NCI-H345 treated with DMSO at 0.1 percent for 48 hours (cell line): ENCODE measurements around the gene TBX4.

Experiments
- DNase-seq: peaks from one replicate; lab custom pipeline; 2025; ENCODE audit not compliant: unreplicated experiment; lab: John Stamatoyannopoulos, UW

TBX4 gene

DNA sequence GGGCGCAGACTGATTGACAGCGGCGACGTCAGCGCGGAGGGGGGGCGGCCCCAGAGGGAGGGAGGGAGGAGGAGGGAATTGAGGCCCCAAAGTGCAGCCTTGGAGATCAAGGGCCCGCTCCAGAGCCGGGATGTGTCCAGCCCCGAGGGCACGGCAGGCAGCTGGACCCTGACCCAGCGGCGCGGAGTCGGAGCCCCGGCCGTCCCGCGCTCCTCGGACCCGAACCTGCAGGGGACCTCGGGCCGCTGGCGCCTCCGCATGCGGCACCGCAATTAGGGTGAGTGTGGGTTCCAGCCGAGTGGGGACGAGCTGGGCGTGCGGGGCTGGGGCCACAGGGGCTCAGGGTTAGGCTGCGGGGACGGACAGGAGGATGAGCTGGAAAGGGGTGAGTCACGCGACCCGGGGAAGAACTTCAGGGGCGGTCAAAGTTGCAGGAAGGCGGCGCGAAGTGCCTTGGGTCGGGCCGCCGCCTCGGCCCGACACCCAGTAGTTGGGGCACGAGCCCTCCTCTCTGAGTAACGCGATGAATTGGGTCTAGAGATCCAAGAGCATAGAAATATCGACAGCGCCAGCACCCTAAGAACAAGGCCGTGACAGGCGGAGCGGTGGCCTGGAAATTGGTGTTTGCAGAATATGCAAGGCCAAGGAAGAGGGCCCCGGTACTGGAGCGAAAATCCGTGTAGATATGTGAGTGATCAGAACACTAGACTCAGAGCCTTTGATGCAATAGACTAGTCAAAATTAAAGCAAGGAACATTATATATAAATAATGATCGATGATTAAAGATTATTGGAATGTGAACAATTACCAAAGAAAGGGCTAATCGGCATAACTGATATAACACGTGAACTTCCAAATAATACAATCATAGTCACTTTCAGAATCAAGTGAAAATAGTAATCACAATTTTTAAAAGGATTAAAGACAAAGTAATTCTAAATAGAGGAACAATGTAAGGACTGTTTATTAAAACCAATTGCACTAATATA lies at the start of gene TBX4:
TBX4 (plus strand) TSS at position 122 of the 990 bp plus-strand sequence. CDS start 4,069 bp downstream, outside the sequence.
- DNase-seq = no peak

DNA sequence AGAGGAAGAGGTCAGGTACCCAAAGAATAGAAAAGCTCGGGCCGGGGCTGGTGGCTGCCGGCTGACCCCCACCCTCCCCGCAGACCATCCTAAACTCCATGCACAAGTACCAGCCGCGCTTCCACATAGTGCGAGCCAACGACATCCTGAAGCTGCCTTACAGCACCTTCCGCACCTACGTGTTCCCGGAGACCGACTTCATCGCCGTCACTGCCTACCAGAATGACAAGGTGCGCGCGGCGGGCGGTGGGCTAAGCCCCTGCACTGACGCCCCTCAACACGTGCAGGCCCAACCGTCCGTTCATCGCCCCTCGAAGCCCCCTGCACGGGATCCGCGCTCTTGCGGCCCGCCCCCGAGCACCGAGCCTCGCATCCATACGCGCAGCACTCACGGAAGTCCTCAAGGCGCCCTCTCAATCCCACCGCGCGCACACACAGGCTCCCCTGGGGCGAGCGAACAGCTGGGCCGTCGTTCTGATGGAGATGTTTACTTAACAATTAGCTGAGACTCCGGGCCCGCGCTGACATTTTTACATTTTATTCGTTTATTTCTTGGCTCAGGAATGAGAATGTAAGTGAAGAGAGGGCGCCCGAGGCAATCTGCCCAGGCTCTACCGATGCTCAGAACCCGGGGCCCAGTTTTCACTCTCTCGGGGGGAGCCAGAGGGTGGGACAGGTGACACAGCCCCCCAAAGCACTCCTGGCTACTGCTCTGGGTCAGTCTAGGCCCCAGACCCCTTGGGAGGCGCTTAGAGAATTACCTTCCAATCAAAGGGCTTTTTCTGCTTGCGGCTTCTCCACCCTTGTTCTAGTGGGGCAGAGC lies 49.0 kb upstream of the TBX4 start:
- DNase-seq = peak; percentile 58

DNA sequence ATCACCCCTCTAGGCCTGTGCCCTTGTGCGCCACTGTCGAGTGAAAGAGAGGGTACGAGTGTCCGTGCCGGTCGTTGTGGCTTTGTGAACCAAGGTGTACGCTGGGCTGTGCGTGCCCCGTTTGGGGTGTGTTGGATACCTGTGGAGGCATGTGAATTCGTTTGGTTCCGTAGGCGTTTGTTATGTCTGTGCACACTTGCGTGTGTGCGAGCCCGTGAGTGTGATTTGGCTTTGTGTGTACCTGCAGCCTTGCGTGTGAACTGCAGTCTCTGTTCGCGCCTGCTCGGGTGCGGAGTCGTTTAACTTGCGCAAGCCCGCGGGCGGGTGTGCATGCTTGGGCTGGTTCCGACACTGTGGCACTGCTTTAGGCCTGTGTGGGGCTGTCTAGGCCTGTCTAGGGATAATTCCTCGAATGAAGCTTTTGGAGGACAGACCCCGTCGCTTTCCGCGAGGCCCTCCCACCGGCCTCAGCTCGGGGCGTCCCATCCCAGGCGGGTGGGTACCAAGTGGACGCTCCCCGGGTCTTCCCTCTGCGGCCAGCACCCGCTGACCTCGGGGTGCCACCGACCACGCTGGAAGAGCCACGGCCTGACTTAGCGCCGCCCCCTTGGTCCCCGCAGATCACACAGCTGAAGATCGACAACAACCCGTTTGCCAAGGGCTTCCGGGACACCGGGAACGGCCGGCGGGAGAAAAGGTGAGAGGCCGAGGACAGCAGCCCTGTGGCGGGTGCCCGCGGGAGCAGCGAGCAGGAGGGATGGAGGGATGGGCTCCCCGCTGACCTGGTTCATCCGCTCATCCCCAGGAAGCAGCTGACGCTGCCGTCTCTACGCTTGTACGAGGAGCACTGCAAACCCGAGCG lies 48.2 kb upstream of the TBX4 start:
- DNase-seq = no peak

GRCh38 chr17:61404663-61404912 lies 47.6 kb upstream of the TBX4 start:
- no peak for DNase-seq

GRCh38 chr17:61404913-61405685 lies 47.1 kb upstream of the TBX4 start:
- DNase-seq = no peak

- no peak for DNase-seq
Observed at GRCh38 chr17:61405686-61406536, 46.3 kb upstream of the TBX4 start.

DNA sequence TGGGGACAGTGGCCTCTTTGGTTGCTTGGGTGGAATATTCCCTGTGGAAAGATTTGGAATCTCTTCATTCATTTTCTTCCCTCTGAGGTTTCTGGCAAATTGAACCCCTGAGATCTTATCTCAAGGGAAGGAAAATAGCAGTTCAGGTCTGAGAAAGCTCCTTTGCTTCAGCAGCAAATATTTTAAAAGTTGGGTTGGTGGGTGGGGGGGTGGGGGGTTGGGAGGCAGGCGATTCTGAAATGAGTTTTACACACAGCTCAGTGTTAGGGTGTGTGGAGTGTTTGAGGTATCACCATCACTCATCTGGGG lies 45.7 kb upstream of the TBX4 start:
- no peak for DNase-seq

DNA sequence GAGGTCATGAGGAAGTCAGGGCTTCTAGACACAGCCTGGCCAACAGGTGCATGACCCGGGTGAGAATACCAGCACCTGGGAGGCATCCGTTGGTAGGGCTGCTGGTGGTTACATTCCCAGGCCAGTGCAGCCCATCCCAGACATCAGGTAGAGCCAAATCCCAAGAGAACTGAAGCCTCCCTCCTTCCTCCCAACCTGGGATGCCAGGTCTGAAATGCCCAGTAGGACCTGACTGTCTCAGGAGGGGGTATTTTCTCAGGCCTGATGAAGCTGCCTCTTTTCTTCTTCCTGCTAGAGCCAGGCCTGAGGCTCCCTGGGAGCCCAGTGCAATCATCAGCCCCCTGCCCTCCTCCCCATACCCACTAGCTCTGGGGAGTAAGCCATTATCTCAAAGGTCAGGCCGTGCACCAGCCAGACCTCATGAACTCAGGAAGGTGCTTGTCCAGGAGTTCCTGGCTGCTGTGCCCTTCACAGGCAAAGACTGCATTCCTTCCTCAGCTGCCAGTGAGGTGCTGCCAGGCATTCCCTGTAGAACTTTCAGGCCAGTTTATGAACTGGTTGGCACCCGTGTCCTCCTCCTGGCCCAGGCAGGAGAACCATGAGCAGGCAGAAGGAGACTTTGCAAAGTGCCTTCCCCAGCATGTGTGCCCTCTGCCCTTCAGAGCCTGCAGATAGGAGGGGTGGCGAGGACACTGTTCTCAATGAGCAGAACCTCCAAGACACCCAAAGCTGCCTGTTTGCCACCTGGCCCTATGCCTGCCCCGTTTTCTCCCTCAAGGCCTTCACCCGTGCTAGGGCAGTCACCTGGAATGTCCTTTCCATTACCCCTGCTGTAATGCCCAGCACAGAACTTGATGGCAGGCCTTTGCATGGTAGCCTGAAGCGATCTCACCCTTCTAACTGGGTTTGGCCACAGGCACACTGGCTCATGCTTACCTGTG lies 45.0 kb upstream of the TBX4 start:
- DNase-seq = no peak

DNA sequence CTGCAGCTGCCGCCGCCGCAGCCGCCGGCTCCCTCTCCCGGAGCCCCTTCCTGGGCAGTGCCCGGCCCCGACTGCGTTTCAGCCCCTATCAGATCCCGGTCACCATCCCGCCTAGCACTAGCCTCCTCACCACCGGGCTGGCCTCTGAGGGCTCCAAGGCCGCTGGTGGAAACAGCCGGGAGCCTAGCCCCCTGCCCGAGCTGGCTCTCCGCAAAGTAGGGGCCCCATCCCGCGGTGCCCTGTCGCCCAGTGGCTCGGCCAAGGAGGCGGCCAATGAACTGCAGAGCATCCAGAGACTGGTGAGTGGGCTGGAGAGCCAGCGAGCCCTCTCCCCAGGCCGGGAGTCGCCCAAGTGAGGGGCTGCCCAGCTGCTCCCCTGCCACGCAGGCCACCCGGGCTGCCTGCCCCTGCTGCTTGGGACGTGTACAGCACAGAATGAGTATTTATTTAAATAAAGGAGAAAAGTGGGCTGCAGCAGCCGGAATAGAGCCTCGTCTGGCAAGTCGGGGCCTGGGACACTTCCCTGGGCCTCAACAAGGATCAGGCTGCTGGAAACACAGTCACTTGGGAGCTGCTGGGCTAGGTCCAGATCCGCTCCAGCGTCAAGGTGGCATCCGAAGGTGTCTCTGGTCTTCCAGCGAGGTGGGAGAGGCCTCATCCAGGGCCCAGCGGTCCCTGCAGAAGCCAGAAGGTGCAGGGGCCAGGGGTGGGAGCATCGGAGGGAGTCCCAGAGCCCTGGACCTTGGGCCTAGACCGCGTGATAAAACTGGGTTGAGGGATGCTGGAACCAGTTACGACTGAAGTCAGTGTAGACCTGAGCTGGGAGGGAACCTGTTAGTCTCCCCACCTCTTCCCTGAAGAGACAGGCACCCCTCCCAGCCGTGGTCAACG lies 43.8 kb upstream of the TBX4 start:
- DNase-seq = no peak

GRCh38 chr17:61409301-61410112 lies 42.7 kb upstream of the TBX4 start:
- no peak for DNase-seq

DNA sequence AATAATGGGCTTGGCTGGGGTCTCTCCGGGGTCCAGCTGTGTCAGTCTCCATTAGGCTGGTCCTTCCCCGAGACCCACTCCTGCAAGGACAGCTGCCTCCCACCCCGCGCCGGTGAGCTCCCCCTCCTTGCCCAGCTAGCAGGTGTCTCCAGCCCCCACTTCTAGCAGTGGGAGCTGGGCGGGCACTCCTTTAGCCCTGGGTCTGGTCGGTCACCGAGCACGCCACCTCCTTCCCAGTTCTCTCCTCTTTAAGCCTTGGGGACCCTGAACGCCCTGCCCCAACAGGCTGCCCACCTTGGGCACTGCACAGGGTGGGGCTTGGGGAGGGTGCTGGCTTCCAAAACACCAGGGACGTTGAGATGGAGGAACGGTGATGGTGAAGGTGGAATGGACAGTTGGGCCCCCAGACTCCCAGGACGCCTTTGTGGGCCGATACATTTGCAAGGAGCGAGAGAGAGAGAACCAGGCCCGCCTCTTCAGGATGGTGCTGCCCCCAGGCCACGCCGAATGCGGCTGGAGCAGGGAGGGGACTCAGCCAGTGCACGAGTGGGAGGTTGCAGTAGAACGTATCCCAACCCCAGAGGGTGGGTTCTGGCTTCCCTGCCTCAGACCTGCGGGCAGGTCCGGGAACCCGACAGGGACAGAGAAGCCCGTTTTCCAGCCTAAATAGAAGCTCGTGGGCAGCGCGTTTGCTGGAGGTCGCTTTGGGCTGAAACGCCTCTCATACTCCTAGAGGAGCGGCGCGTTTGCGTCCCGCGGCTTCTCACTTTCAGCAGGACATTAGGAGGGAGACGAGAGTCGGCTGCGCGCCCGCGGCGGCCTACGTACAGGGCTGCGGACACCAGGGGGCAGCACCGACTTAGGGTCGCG lies 41.8 kb upstream of the TBX4 start:
- no peak for DNase-seq

DNA sequence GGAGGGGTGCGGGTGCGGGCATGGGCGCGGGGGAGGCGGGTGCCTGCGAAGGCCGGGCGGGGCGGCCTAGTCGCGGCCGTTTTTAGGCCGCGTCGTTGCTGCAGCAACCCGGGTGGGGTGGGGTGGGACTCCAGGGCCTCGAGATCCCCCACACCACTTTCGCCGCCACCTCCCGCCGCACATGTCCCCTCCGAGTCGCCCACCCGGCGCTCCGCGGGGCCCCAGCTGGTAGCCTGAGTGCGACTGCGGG lies 41.3 kb upstream of the TBX4 start:
- DNase-seq = no peak

DNA sequence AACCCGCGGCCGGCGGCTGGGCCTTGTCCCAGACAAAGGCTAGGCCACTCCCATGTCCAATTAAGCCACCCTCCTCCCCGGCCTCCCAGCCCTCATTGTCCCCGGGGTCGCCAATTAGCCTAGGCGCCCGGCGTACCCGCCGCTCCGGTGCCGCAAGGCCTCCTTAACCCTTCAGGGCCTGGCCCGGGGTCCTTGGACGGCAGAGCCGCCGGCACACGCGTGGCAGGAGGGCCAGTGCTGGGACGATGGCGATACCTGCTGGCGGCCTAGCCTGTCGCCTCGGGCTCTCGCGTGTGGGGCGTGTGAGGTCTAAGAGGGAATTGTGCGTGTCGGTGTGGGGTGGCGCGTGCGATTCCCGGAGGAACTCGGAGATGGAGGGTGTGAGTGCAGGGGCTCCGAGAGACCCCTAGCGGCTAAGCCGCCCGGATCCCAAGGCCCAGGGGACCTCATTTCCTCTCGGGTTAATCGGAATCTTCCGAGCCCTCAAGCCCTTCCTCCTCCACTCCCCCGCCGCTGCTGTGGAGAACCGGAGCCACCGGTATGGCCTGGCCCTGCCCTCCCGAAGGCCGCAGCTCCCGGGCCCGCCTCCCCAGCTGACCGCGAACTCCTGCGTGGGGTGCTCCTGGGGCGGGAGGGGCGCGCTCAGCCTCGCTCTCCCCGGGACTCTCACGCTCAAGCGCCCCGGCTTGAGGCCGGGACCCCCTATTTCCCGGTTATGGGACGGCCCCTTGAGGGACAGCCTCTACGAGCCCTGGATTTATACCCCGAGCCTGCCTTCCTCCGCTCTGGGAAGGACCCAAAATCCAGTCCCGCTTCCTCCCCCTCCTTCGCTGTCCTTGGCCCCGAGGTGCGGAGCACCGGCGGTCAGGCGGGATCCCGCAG lies 40.7 kb upstream of the TBX4 start:
- DNase-seq = no peak

GRCh38 chr17:61412143-61412859 lies 39.9 kb upstream of the TBX4 start:
- DNase-seq = peak; percentile 73
